ENCODE results near the gene SLC2A5. TPM values are rescaled to one million over a fixed set of nuclear protein-coding genes. Genes with fewer than 3 reads are reported as not detected.

SLC2A5 gene
- total and polyA plus RNA-seq, 9 of the 15 experiments (the other 6 are each of a cell fraction or from before 2014, with no cell fraction given): 0.08 TPM; not detected in 8

- no peak for TF ChIP-seq ZNF512 (tag; IDR thresholded peaks at IDR 0.05)
- no peak for TF ChIP-seq ZBTB40 (IDR thresholded peaks at IDR 0.05)
- TF ChIP-seq ZBTB40 (CRISPR knock-in tag; IDR thresholded peaks at IDR 0.05): no peak
- no peak for TF ChIP-seq ZKSCAN1 (IDR thresholded peaks at IDR 0.05; ENCODE audit: low read depth, low read length)
- no peak for TF ChIP-seq PYGO2 (tag; IDR thresholded peaks at IDR 0.05)
- TF ChIP-seq TAF7 (tag; IDR thresholded peaks at IDR 0.05): no peak
- TF ChIP-seq KDM2B (CRISPR knock-in tag; IDR thresholded peaks at IDR 0.05): no peak
- TF ChIP-seq THAP12 (CRISPR knock-in tag; IDR thresholded peaks at IDR 0.05): no peak
- no peak for TF ChIP-seq SAP30 (IDR thresholded peaks at IDR 0.05; ENCODE audit: borderline replicate concordance, insufficient read depth, low read depth, low read length, poor library complexity, severe bottlenecking)
- TF ChIP-seq MYBL2 (IDR thresholded peaks at IDR 0.05; ENCODE audit: low read depth): no peak
- TF ChIP-seq MYBL2 (CRISPR knock-in tag; IDR thresholded peaks at IDR 0.05; ENCODE audit: borderline replicate concordance): no peak
- TF ChIP-seq CEBPG (CRISPR knock-in tag; IDR thresholded peaks at IDR 0.05): no peak
- no peak for TF ChIP-seq CEBPG (tag; conservative IDR thresholded peaks at IDR 0.05 in 1 of 2, IDR thresholded peaks at IDR 0.05 in 1 of 2)
- no peak for TF ChIP-seq HEY1 (CRISPR knock-in tag; IDR thresholded peaks at IDR 0.05; ENCODE audit: borderline replicate concordance)
- no peak for TF ChIP-seq BCOR (IDR thresholded peaks at IDR 0.05)
These were observed 2.3 kb upstream of the SLC2A5 start (continued) for GRCh38 chr1:9071554-9072235.
